GM12878 (cell line): ENCODE results near the gene MSI2. TPM values are rescaled to one million over a fixed set of nuclear protein-coding genes. Genes with fewer than 3 reads are reported as not detected.
A peak's percentile ranks its signal among the peaks of the same experiment; 100 is the strongest.

Experiments
- ATAC-seq: fragments of 200-7000 bp; cut with Tn5 transposase; 3 replicates; pipeline ENCODE4 v1.9.1; 2020; ENCODE audit warnings: mild to moderate bottlenecking, moderate library complexity
- BruUV-seq: library from RNA; stranded (reverse); fragments of 400-500 nt; replicated peaks from 2 replicates; lab custom pipeline; 2021; lab: Mats Ljungman, UMichigan
- CTCF ChIA-PET: fragments of 300-600 bp; sonication (Branson Sonifier 250); formaldehyde crosslinking; extraction: SDS; loops from one replicate; lab custom pipeline; 2021; ENCODE audit warnings: inconsistent platforms; lab: Yijun Ruan, JAX
- POLR2A ChIA-PET: fragments of 350-600 bp; formaldehyde crosslinking; extraction: SDS; loops from one replicate; lab custom pipeline; 2021; ENCODE audit warnings: inconsistent platforms; lab: Charles Lee
- RAD21 ChIA-PET: fragments of 300-600 bp; sonication (Branson Sonifier 250); formaldehyde crosslinking; loops from one replicate; lab custom pipeline; 2023; ENCODE audit warnings: antibody characterized with exemption; ENCODE audit not compliant: unreplicated experiment; lab: Charles Lee
- SMC1A ChIA-PET: fragments of 300-600 bp; sonication (Branson Sonifier 250); formaldehyde crosslinking; loops from one replicate; lab custom pipeline; 2023; ENCODE audit not compliant: unreplicated experiment, uncharacterized antibody; lab: Charles Lee
- DNase-seq: peaks from one replicate; pipeline ENCODE4 v3.0.0-alpha.2; 2011; ENCODE audit warnings: low read depth, low spot score
- FAIRE-seq: peaks from 3 replicates; lab custom pipeline; 2011; peaks lifted over from hg19 to GRCh38; lab: Jason Lieb, UNC
- H2AFZ ChIP-seq: 2 replicates; pipeline ENCODE4 v1.6.0; 2011; ENCODE audit warnings: low read depth, low read length, control low read depth; ENCODE audit not compliant: control insufficient read depth
- H3K27ac ChIP-seq: 2 replicates; pipeline ENCODE4 v1.5.1; 2011; ENCODE audit warnings: control low read depth; ENCODE audit not compliant: control insufficient read depth, insufficient read depth
- H3K27me3 ChIP-seq, 2 experiments: replicated peaks in 1 of 2; 2 replicates each; pipeline versions ENCODE4 v1.6.0 to v1.6.1; 2011; ENCODE audit warnings: low read length in 1 of 2; ENCODE audit not compliant: control insufficient read depth in 2 of 2, insufficient read depth in 2 of 2
- H3K36me3 ChIP-seq, 2 experiments: 2 replicates each; pipeline ENCODE4 v1.5.1; 2011; ENCODE audit warnings: low read length in 1 of 2; ENCODE audit not compliant: control insufficient read depth in 2 of 2, insufficient read depth in 2 of 2
- H3K4me1 ChIP-seq: 2 replicates; pipeline ENCODE4 v1.6.1; 2011; ENCODE audit warnings: mild to moderate bottlenecking, low read length, moderate library complexity, mixed read lengths; ENCODE audit not compliant: control insufficient read depth, insufficient read depth
- H3K4me2 ChIP-seq: 2 replicates; pipeline ENCODE4 v1.6.0; 2011; ENCODE audit warnings: control low read depth; ENCODE audit not compliant: control insufficient read depth, insufficient read depth
- H3K4me3 ChIP-seq: fragments of 200-600 bp; sonication (generic); 2 replicates; pipeline ENCODE4 v1.5.1; 2016
- H3K79me2 ChIP-seq: 2 replicates; pipeline ENCODE4 v1.6.0; 2011; ENCODE audit warnings: low read length; ENCODE audit not compliant: control insufficient read depth, insufficient read depth
- H3K9ac ChIP-seq: 2 replicates; pipeline ENCODE4 v1.8.0; 2011; ENCODE audit warnings: low read length, control low read depth, mixed read lengths; ENCODE audit not compliant: control insufficient read depth, insufficient read depth
- H3K9me3 ChIP-seq: replicated peaks from 3 replicates; pipeline ENCODE4 v1.5.1; 2011; ENCODE audit warnings: mild to moderate bottlenecking, low read length; ENCODE audit not compliant: control insufficient read depth, insufficient read depth
- H4K20me1 ChIP-seq: 2 replicates; pipeline ENCODE4 v1.6.0; 2011; ENCODE audit not compliant: control insufficient read depth, insufficient read depth
- BHLHE40 ChIP-seq, 2 experiments: fragments of 450-650 bp in 1 of 2; IDR thresholded peaks; 2 replicates each; pipeline ENCODE4 v1.6.1; 2011 to 2017; ENCODE audit warnings: low read depth in 2 of 2, borderline replicate concordance in 1 of 2, improper control_type of control experiment in 1 of 2, low read length in 1 of 2, mild to moderate bottlenecking in 1 of 2
- BMI1 ChIP-seq: fragments of 450-650 bp; IDR thresholded peaks from 2 replicates; pipeline ENCODE4 v1.6.1; 2016; ENCODE audit warnings: mild to moderate bottlenecking, moderate library complexity, borderline replicate concordance
- DPF2 ChIP-seq: fragments of 450-650 bp; IDR thresholded peaks from 2 replicates; pipeline ENCODE4 v1.6.1; 2017; ENCODE audit warnings: mild to moderate bottlenecking
- EGR1 ChIP-seq, 2 experiments: IDR thresholded peaks; 1 replicate in 1 of 2; 2 replicates in 1 of 2; pipeline ENCODE4 v1.6.1; 2011 to 2012; ENCODE audit warnings: low read depth in 2 of 2, low read length in 2 of 2, borderline replicate concordance in 1 of 2, mild to moderate bottlenecking in 1 of 2, moderate library complexity in 1 of 2
- HDAC6 ChIP-seq: fragments of 200-600 bp; sonication (generic); IDR thresholded peaks from one replicate; pipeline ENCODE4 v1.8.0; 2017; ENCODE audit warnings: antibody characterized with exemption; ENCODE audit not compliant: unreplicated experiment
- IKZF2 ChIP-seq, 2 experiments: fragments of 450-650 bp; IDR thresholded peaks; 2 replicates each; pipeline ENCODE4 v1.6.1; 2017; ENCODE audit warnings: mild to moderate bottlenecking in 2 of 2, moderate library complexity in 2 of 2
- KDM1A ChIP-seq: fragments of 200-600 bp; sonication (generic); IDR thresholded peaks from 2 replicates; pipeline ENCODE4 v1.6.1; 2016; ENCODE audit warnings: borderline replicate concordance
- MTA3 ChIP-seq: IDR thresholded peaks from 2 replicates; pipeline ENCODE4 v1.6.1; 2012; ENCODE audit warnings: low read length, inconsistent platforms, borderline replicate concordance
- NFIC ChIP-seq: IDR thresholded peaks from 2 replicates; pipeline ENCODE4 v1.6.1; 2012; ENCODE audit warnings: low read depth, mild to moderate bottlenecking, inconsistent platforms, low read length, moderate library complexity
- SREBF1 ChIP-seq: IDR thresholded peaks from 2 replicates; pipeline ENCODE4 v1.6.1; 2012; ENCODE audit warnings: mild to moderate bottlenecking, low read length
- TCF12 ChIP-seq: IDR thresholded peaks from 2 replicates; pipeline ENCODE4 v1.6.1; 2011; ENCODE audit warnings: low read depth, mild to moderate bottlenecking, low read length
- WGBS: methylation state at CpG from one replicate; pipeline ENCODE4 v1.1.6; 2016; ENCODE audit warnings: low lambda C conversion rate; ENCODE audit not compliant: insufficient replicate concordance, insufficient coverage; ENCODE audit errors: missing lambda C conversion rate; 5-methylcytosine and 5-hydroxymethylcytosine counted together
- in situ Hi-C: fragments of 300-500 bp; cut with MboI; formaldehyde crosslinking; loops from 9 replicates; pipeline ENCODE4 v1.14.3; 2018; ENCODE audit warnings: mixed read lengths
- intact Hi-C: fragments of 100-400 bp; cut with micrococcal nuclease; formaldehyde crosslinking; loops from one replicate; pipeline ENCODE4 v1.14.2; 2022; ENCODE audit not compliant: unreplicated experiment
- polyA plus RNA-seq, 11 experiments: library from polyadenylated mRNA; depleted of rRNA in 4 of 11; unstranded in 6 of 11; stranded (reverse) in 5 of 11; fragments of >200 nt; fragmentation: Nextera tagmentation in 4 of 11; fragmentation: Illumina TruSeq in 1 of 11; extraction: Ambion mirVana in 4 of 11; extraction: Trizol in 1 of 11; gene quantifications; 1 replicate in 1 of 11; 2 replicates in 10 of 11; pipeline versions ENCODE4 v1.2.1 to v1.2.3, GENCODE V29; 2011 to 2016; ENCODE audit warnings: inconsistent platforms in 2 of 11, missing spikeins in 2 of 11, low read depth in 1 of 11
- total RNA-seq, 4 experiments: library from RNA; depleted of rRNA in 3 of 4; stranded (reverse); fragments of >200 nt in 3 of 4; fragmentation: Illumina TruSeq in 1 of 4; extraction: Trizol in 1 of 4; gene quantifications; 2 replicates each; pipeline versions ENCODE4 v1.2.1 to v1.2.3, GENCODE V29; 2013 to 2021
- TF ChIP-seq, protein P1 (sequence below), 3 experiments: IDR thresholded peaks in 2 of 3; conservative IDR thresholded peaks in 1 of 3; 2 replicates each; pipeline ENCODE4 v1.5.1; 2011; ENCODE audit warnings: low read depth in 3 of 3, low read length in 3 of 3, mild to moderate bottlenecking in 3 of 3, control low read depth in 2 of 3, moderate library complexity in 2 of 3, inconsistent platforms in 1 of 3, mixed read lengths in 1 of 3; ENCODE audit not compliant: control insufficient read depth in 2 of 3, insufficient read depth in 1 of 3; ENCODE audit errors: extremely low read depth in 1 of 3
- TF ChIP-seq, protein P2 (sequence below): fragments of 450-650 bp; IDR thresholded peaks from 2 replicates; pipeline ENCODE4 v1.6.1; 2017; ENCODE audit warnings: low read depth, mild to moderate bottlenecking, moderate library complexity

MSI2 gene
- total and polyA plus RNA-seq, 10 of the 15 experiments (the other 5 are each of a cell fraction or from before 2014, with no cell fraction given): 6.1 to 76.1 (median 42.0) TPM

DNA sequence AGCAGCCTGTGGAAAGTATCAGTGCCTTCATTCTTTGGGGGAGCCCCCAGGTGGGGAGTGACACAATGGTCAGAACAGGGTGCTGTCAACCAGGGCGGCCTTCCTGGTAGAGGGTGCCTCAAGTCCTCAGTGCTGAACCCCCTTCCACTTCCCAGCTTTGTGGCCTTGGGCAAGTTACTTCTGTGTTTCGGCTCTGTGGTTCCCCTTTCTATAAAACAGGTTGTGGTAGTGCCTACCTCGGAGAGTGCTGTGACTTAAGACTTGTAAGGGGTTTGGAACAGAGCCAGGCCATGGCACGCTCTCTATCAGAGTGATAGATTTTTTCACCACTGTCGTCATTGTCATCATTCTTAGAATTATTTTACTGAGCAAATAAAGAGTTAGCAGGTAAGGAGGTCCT lies 347.7 kb downstream of the MSI2 start (continued):
- TF ChIP-seq IKZF2 (IDR thresholded peaks at IDR 0.05) (peak; percentile 70 to 72; a peak in 2 of 4 replicates), BHLHE40 (IDR thresholded peaks at IDR 0.05; ENCODE audit: borderline replicate concordance in 1 of 2, low read depth in 2 of 2, low read length in 1 of 2) (peak; percentile 16 to 52; a peak in 2 of 4 replicates), TCF12 (peak; percentile 38; the same call in 1 of the 2 replicates), NFIC (no peak), HDAC6 (no peak), MTA3 (no peak)
- TF ChIP-seq, all 136 proteins: peak for 19

DNA sequence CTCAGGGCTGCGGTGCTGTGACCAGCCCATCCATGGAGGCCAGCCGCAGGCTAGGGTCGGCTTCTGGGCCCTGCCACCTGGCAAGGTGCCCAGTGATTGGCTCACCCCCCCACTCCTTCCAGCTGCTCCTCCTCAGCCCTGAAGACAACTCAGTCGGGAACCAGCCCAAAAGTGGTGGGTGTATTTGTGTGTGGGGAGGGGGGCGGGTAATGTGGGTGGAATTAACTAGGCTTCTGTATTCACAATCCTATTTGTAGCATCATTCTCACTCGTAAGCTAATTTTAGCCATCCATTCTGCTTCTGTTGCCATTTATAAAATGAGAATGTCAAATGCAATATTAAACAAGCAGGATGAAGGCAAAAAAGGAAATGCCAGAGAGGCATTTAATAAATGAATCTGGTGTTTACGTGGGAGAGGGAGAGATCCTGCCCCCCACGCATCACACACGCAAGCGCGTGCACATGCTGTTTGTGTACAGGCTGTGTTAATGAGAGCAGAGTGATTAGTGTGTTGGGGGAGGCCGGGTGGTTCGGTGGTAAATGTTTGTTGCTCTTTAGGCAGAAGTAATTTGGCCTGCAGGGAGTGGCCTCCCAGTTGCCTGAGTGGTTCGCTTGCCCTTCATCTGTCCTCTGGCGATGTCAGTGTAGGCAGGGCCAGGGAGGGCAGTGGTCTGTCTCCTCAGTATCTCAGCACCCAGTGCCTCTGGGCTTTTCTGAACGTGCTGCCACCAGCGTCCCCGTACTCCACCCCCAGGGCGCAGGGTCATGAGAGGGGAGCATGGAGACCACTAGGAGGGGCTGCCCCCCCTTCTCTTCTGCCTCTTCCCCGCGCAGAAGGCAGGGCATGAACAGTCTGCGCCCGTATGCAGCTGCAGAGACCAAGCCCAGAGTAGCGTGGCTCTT lies 348.7 kb downstream of the MSI2 start:
- peak overlapping the region; percentile 67 for H3K27ac ChIP-seq
- no peaks in the 10 kb centered on the region for H3K27me3 ChIP-seq
- no peaks in the 10 kb centered on the region; the same call in 1 of the 2 replicates for H4K20me1 ChIP-seq
- ChIA-PET POLR2A (interaction anchor here (1.4 kb wide), 1 partner anchor 150 kb away, joined by 4 read pairs; no protein-coding TSS in a partner anchor), CTCF (interaction anchor here (0.6 to 1.9 kb wide), 6 partner anchors 17 to 362 kb away, joined by 3 to 10 read pairs (median 4); no protein-coding TSS in a partner anchor), SMC1A (interaction anchor here (0.6 to 2.6 kb wide), 8 partner anchors 12 to 320 kb away, joined by 3 to 13 read pairs (median 3); no protein-coding TSS in a partner anchor), RAD21 (interaction anchor here (0.6 to 1.5 kb wide), 9 partner anchors 8 to 476 kb away, joined by 3 to 6 read pairs (median 3); no protein-coding TSS in a partner anchor)
- 80% methylated on average over 24 of the region's 24 CpGs for WGBS
- H3K4me1 ChIP-seq: peaks cover 42% of the 10 kb centered on the region
- ATAC-seq (peak; percentile 80), FAIRE-seq (peak; percentile 90), DNase-seq (no peak)
- H3K79me2 ChIP-seq: no peaks in the 10 kb centered on the region; the same call in none of the 2 replicates
- no peaks in the 10 kb centered on the region for H3K9me3 ChIP-seq
- H2AFZ ChIP-seq: no peak overlapping the region
- peaks cover 9 to 11% of the 10 kb centered on the region in 2 experiments; a peak in 2 of 4 replicates for H3K36me3 ChIP-seq
- intact Hi-C loops (no loop called here), in situ Hi-C loops (no loop called here)
- no TSS peak for BruUV-seq
- peak overlapping the region; percentile 49 for H3K4me2 ChIP-seq
- no peak overlapping the region for H3K4me3 ChIP-seq
- peak overlapping the region; percentile 9; the same call in 1 of the 2 replicates for H3K9ac ChIP-seq
- TF ChIP-seq SREBF1 (no peak), EGR1 (IDR thresholded peaks at IDR 0.05; ENCODE audit: borderline replicate concordance in 1 of 2, low read depth in 2 of 2, low read length in 2 of 2) (0 out of 3 replicates have a peak, but pooled peaks of 1 of the 2 experiments have one; percentile 46), KDM1A (no peak), DPF2 (peak; percentile 30; the same call in 1 of the 2 replicates), BMI1 (no peak)
- TF ChIP-seq, protein P1, sequence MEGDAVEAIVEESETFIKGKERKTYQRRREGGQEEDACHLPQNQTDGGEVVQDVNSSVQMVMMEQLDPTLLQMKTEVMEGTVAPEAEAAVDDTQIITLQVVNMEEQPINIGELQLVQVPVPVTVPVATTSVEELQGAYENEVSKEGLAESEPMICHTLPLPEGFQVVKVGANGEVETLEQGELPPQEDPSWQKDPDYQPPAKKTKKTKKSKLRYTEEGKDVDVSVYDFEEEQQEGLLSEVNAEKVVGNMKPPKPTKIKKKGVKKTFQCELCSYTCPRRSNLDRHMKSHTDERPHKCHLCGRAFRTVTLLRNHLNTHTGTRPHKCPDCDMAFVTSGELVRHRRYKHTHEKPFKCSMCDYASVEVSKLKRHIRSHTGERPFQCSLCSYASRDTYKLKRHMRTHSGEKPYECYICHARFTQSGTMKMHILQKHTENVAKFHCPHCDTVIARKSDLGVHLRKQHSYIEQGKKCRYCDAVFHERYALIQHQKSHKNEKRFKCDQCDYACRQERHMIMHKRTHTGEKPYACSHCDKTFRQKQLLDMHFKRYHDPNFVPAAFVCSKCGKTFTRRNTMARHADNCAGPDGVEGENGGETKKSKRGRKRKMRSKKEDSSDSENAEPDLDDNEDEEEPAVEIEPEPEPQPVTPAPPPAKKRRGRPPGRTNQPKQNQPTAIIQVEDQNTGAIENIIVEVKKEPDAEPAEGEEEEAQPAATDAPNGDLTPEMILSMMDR (IDR thresholded peaks at IDR 0.05 in 2 of 3, conservative IDR thresholded peaks at IDR 0.05 in 1 of 3; ENCODE audit: control insufficient read depth in 2 of 3, extremely low read depth in 1 of 3, insufficient read depth in 1 of 3, low read depth in 3 of 3, low read length in 3 of 3): peak in 2 of 3 experiments; percentile 5 to 8; a peak in 1 of 6 replicates
- TF ChIP-seq, protein P2, sequence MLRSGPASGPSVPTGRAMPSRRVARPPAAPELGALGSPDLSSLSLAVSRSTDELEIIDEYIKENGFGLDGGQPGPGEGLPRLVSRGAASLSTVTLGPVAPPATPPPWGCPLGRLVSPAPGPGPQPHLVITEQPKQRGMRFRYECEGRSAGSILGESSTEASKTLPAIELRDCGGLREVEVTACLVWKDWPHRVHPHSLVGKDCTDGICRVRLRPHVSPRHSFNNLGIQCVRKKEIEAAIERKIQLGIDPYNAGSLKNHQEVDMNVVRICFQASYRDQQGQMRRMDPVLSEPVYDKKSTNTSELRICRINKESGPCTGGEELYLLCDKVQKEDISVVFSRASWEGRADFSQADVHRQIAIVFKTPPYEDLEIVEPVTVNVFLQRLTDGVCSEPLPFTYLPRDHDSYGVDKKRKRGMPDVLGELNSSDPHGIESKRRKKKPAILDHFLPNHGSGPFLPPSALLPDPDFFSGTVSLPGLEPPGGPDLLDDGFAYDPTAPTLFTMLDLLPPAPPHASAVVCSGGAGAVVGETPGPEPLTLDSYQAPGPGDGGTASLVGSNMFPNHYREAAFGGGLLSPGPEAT: no peak
